PC-9 (cell line): ENCODE results near the gene PPP1R18. TPM values are rescaled to one million over a fixed set of nuclear protein-coding genes. Genes with fewer than 3 reads are reported as not detected.

Experiments
- BruUV-seq: library from RNA; stranded (reverse); fragments of 400-500 nt; replicated peaks from 2 replicates; lab custom pipeline; 2021; lab: Mats Ljungman, UMichigan
- CTCF ChIA-PET: fragments of 300-600 bp; sonication (Branson Sonifier 250); formaldehyde crosslinking; loops from one replicate; lab custom pipeline; 2022; ENCODE audit warnings: antibody characterized with exemption; lab: Charles Lee
- POLR2A ChIA-PET: fragments of 300-600 bp; sonication (Branson Sonifier 250); formaldehyde crosslinking; loops from one replicate; lab custom pipeline; 2022; ENCODE audit warnings: antibody characterized with exemption; ENCODE audit not compliant: unreplicated experiment; lab: Charles Lee
- DNase-seq, 2 experiments: peaks; one replicate each; pipeline versions ENCODE4 v3.0.0 to v3.0.0-alpha.2; 2015 to 2022; ENCODE audit warnings: mixed read lengths in 1 of 2
- H2AFZ ChIP-seq: fragments of 200-600 bp; sonication (generic); 2 replicates; pipeline ENCODE4 v1.8.1; 2017; ENCODE audit warnings: antibody characterized with exemption
- H3F3A ChIP-seq: fragments of 200-600 bp; sonication (generic); 2 replicates; pipeline ENCODE4 v1.8.1; 2017; ENCODE audit warnings: antibody characterized with exemption, mild to moderate bottlenecking, low read depth; ENCODE audit not compliant: insufficient read depth
- H3K27ac ChIP-seq: fragments of 200-600 bp; sonication (generic); 2 replicates; pipeline ENCODE4 v1.6.1; 2016; ENCODE audit warnings: mixed run types
- H3K27me3 ChIP-seq: fragments of 200-600 bp; sonication (generic); 2 replicates; pipeline ENCODE4 v1.6.1; 2016; ENCODE audit warnings: low read depth, mixed run types; ENCODE audit not compliant: insufficient read depth
- H3K36me3 ChIP-seq: fragments of 200-600 bp; sonication (generic); 2 replicates; pipeline ENCODE4 v1.6.1; 2016; ENCODE audit warnings: low read depth, mixed run types
- H3K4me1 ChIP-seq: fragments of 200-600 bp; sonication (generic); replicated peaks from 2 replicates; pipeline ENCODE4 v1.6.1; 2016; ENCODE audit warnings: mixed run types; ENCODE audit not compliant: insufficient read depth
- H3K4me2 ChIP-seq: fragments of 200-600 bp; sonication (generic); 2 replicates; pipeline ENCODE4 v1.6.1; 2017; ENCODE audit warnings: mixed run types
- H3K4me3 ChIP-seq: fragments of 200-600 bp; sonication (generic); 2 replicates; pipeline ENCODE4 v1.6.1; 2016; ENCODE audit warnings: mixed run types
- H3K79me2 ChIP-seq: fragments of 200-600 bp; sonication (generic); 2 replicates; pipeline ENCODE4 v1.6.1; 2017; ENCODE audit warnings: low read depth, mixed run types
- H3K9me2 ChIP-seq: fragments of 200-600 bp; sonication (generic); 2 replicates; pipeline ENCODE4 v1.8.1; 2017; ENCODE audit warnings: mild to moderate bottlenecking; ENCODE audit not compliant: insufficient read depth
- H3K9me3 ChIP-seq: fragments of 200-600 bp; sonication (generic); 2 replicates; pipeline ENCODE4 v1.8.1; 2016; ENCODE audit warnings: low read depth; ENCODE audit not compliant: insufficient read depth
- H4K20me1 ChIP-seq: fragments of 200-600 bp; sonication (generic); 2 replicates; pipeline ENCODE4 v1.8.1; 2017; ENCODE audit not compliant: insufficient read depth
- EZH2 ChIP-seq: fragments of 200-600 bp; sonication (generic); IDR thresholded peaks from 2 replicates; pipeline ENCODE4 v1.8.0; 2017; ENCODE audit warnings: antibody characterized with exemption, low read depth
- intact Hi-C: fragments of 100-400 bp; cut with micrococcal nuclease; formaldehyde crosslinking; loops from one replicate; pipeline ENCODE4 v1.10.0; 2022; ENCODE audit not compliant: unreplicated experiment
- total RNA-seq: library from RNA; stranded (reverse); gene quantifications from 2 replicates; pipeline ENCODE4 v1.2.3, GENCODE V29; 2021
- TF ChIP-seq, protein P1 (sequence below): fragments of 200-600 bp; sonication (generic); conservative IDR thresholded peaks from 2 replicates; pipeline ENCODE4 v1.6.1; 2017; ENCODE audit warnings: mixed run types, antibody characterized with exemption, mild to moderate bottlenecking, moderate library complexity

Gene PPP1R18
- total RNA-seq, 1 experiment from 2014 or later: 68.6 TPM

DNA sequence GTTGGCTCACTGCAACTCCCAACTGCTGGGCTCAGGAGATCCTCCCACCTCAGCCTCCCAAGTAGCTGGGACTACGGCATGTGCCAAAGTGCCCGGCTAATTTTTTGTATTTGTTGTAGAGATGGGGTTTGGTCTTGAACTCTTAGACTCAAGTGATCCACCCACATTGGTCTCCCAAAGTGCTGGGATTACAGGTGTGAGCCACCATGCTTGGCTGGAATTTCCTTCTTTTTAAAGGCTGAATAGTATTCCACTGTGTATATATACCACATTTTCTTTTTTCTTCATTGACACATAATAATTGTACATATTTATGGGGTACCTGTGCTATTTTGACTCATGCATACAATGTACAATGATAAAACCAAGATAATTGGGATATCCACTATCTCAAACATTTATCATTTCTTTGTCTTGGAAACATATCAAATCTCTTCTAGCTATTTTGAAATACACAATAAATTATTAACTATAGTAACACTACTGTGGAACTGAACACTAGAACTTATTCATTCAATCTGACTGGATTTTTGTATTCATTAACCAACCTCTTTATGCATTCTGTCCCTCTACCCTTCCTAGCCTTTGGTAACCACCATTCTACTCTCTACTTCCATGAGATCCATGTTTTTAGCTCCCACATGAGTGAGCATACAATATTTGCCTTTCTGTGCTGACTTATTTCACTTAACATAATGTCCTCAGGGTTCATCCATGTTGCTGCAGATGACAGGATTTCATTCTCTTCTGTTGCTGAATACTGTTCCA is 22.8 kb upstream of the PPP1R18 start:
- peaks cover 3% of the 10 kb centered on the region; the same call in 1 of the 2 replicates for H3K9me2 ChIP-seq
- H3K9me3 ChIP-seq: no peaks in the 10 kb centered on the region
- DNase-seq: no peak
- no peaks in the 10 kb centered on the region for H3K27me3 ChIP-seq
- H3F3A ChIP-seq: peaks cover 11% of the 10 kb centered on the region; the same call in 1 of the 2 replicates
- H3K27ac ChIP-seq: no peak overlapping the region
- no peak overlapping the region for H3K4me2 ChIP-seq
- BruUV-seq: no TSS peak
- no peaks in the 10 kb centered on the region for H4K20me1 ChIP-seq
- TF ChIP-seq, protein P1, sequence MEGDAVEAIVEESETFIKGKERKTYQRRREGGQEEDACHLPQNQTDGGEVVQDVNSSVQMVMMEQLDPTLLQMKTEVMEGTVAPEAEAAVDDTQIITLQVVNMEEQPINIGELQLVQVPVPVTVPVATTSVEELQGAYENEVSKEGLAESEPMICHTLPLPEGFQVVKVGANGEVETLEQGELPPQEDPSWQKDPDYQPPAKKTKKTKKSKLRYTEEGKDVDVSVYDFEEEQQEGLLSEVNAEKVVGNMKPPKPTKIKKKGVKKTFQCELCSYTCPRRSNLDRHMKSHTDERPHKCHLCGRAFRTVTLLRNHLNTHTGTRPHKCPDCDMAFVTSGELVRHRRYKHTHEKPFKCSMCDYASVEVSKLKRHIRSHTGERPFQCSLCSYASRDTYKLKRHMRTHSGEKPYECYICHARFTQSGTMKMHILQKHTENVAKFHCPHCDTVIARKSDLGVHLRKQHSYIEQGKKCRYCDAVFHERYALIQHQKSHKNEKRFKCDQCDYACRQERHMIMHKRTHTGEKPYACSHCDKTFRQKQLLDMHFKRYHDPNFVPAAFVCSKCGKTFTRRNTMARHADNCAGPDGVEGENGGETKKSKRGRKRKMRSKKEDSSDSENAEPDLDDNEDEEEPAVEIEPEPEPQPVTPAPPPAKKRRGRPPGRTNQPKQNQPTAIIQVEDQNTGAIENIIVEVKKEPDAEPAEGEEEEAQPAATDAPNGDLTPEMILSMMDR: no peak
- no peak for TF ChIP-seq EZH2
- POLR2A ChIA-PET: no interaction called here
- no peaks in the 10 kb centered on the region for H3K79me2 ChIP-seq
- no peak overlapping the region for H2AFZ ChIP-seq
- CTCF ChIA-PET: no interaction called here
- H3K4me1 ChIP-seq: peaks cover 12% of the 10 kb centered on the region
- intact Hi-C loops: no loop called here
- no peaks in the 10 kb centered on the region for H3K36me3 ChIP-seq
- no peak overlapping the region for H3K4me3 ChIP-seq

DNA sequence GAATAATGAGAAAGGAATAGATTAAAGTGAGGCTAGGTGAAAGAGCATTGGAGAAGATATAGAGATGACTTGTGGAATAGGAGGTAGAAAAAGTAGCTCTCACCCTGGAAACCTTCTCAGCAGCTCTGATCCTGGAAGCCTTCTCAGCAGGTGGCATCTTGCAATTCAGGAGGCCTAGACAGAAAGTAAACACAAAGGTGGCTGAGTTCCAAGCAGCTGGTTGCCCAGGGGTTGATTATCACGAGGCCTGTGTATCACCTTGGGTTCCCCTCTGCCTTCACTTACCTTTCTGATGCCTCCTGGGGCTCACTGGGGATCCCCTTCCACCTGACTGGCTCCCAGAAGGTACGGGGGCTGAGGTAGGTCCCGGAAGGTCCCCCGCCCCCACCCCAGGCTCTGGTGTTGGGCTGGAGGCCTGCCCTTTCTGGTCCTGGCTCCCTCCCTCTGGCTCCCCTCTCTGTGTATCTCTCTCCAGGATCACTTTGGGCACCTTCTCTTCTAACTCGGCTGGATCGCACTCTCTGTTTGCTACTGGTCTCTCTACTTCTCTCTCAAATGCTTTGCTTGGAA is 20.9 kb upstream of the PPP1R18 start:
- Histone ChIP-seq H3K79me2 (no peaks in the 10 kb centered on the region), H2AFZ (no peak overlapping the region), H3K4me3 (no peak overlapping the region), H3F3A (peaks cover 13% of the 10 kb centered on the region; the same call in 1 of the 2 replicates), H3K4me1 (peaks cover 12% of the 10 kb centered on the region), H3K27ac (no peak overlapping the region), H3K9me3 (no peaks in the 10 kb centered on the region), H3K9me2 (peaks cover 3% of the 10 kb centered on the region; the same call in 1 of the 2 replicates), H3K36me3 (no peaks in the 10 kb centered on the region), H3K4me2 (peak overlapping the region; percentile 27; the same call in 1 of the 2 replicates), H3K27me3 (no peaks in the 10 kb centered on the region), H4K20me1 (no peaks in the 10 kb centered on the region)
- no peak for TF ChIP-seq EZH2
- TF ChIP-seq, protein P1: no peak
- BruUV-seq: no TSS peak
- POLR2A ChIA-PET: no interaction called here
- intact Hi-C loops: no loop called here
- DNase-seq: peak; percentile 53 to 56
- CTCF ChIA-PET: no interaction called here

- H2AFZ ChIP-seq: no peak overlapping the region
- H3K4me1 ChIP-seq: peaks cover 12% of the 10 kb centered on the region
- TF ChIP-seq, protein P1: no peak
- no peak for TF ChIP-seq EZH2
- ChIA-PET CTCF (interaction anchor here (0.7 kb wide), 2 partner anchors 10 to 11 kb away, joined by 3 to 4 read pairs; partner anchors contain the start of gene MDC1), POLR2A (no interaction called here)
- H3K79me2 ChIP-seq: no peaks in the 10 kb centered on the region
- no peaks in the 10 kb centered on the region for H3K9me3 ChIP-seq
- DNase-seq: no peak
- no peaks in the 10 kb centered on the region for H3K27me3 ChIP-seq
- H3K9me2 ChIP-seq: peaks cover 3% of the 10 kb centered on the region; the same call in 1 of the 2 replicates
- H4K20me1 ChIP-seq: no peaks in the 10 kb centered on the region
- H3F3A ChIP-seq: peaks cover 14% of the 10 kb centered on the region; the same call in 1 of the 2 replicates
- no TSS peak for BruUV-seq
- H3K27ac ChIP-seq: no peak overlapping the region
- H3K36me3 ChIP-seq: no peaks in the 10 kb centered on the region
- no peak overlapping the region for H3K4me2 ChIP-seq
- H3K4me3 ChIP-seq: no peak overlapping the region
- intact Hi-C loops: no loop called here
These were observed 19.2 kb upstream of the PPP1R18 start for GRCh38 chr6:30705620-30706019.
